Ascending aorta (tissue), 2 donors: ENCODE measurements around the gene RAPGEF2. TPM values are rescaled to one million over a fixed set of nuclear protein-coding genes. Genes with fewer than 3 reads are reported as not detected.

Source experiments
- DNase-seq, 2 donors: peaks; one replicate each; pipeline ENCODE4 v3.0.0-alpha.2; 2019; ENCODE audit warnings: low spot score in 2 of 2
- H3K27ac ChIP-seq, 2 donors: fragments of 200-600 bp; sonication (generic); one replicate each; pipeline ENCODE4 v1.5.1; 2016 to 2017; ENCODE audit warnings: mild to moderate bottlenecking in 1 of 2
- H3K27me3 ChIP-seq: fragments of 200-600 bp; sonication (generic); one replicate; pipeline ENCODE4 v1.5.1; 2017
- H3K36me3 ChIP-seq, 2 donors: fragments of 200-600 bp; sonication (generic); one replicate each; pipeline ENCODE4 v1.5.1; 2016
- H3K4me1 ChIP-seq, 2 donors: fragments of 200-600 bp; sonication (generic); one replicate each; pipeline ENCODE4 v1.5.1; 2016 to 2017; ENCODE audit warnings: mild to moderate bottlenecking in 1 of 2
- H3K4me3 ChIP-seq, 2 donors: fragments of 200-600 bp; sonication (generic); one replicate each; pipeline ENCODE4 v1.5.1; 2016 to 2017; ENCODE audit warnings: mild to moderate bottlenecking in 1 of 2
- H3K9me3 ChIP-seq, 2 donors: fragments of 200-600 bp; sonication (generic); one replicate each; pipeline ENCODE4 v1.5.1; 2016
- intact Hi-C: fragments of 100-400 bp; cut with DNase I; formaldehyde crosslinking; loops from one replicate; pipeline ENCODE4 v1.15.1; 2023
- total RNA-seq: library from RNA; depleted of rRNA; stranded (reverse); fragments of >200 nt; gene quantifications from one replicate; pipeline ENCODE4 v1.1.0, GENCODE V29; 2016
- TF ChIP-seq, protein P1 (sequence below), 3 experiments: fragments of 200-600 bp in 2 of 3; fragments of 450-650 bp in 1 of 3; sonication (generic) in 2 of 3; IDR thresholded peaks; one replicate each; pipeline ENCODE4 v1.5.1; 2016 to 2019; ENCODE audit warnings: antibody characterized with exemption in 3 of 3, mild to moderate bottlenecking in 1 of 3, moderate library complexity in 1 of 3

The RAPGEF2 gene
- total RNA-seq, 1 donor from 2014 or later = 65.7 TPM

DNA sequence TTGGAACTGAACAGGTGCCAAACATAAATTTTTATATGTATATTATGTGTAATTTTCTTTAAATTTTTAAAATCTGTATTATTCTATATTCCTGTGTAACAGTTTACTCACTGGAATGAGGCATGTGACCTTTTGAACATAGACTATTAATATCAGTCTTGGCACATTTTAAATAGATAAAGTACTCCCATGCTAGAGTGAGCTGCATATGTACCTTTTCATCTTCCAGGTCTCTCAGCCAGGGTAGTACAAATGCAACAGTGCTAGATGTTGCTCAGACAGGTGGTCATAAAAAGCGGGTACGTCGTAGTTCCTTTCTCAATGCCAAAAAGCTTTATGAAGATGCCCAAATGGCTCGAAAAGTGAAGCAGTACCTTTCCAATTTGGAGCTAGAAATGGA is 242.0 kb downstream of the RAPGEF2 start:
- Histone ChIP-seq H3K27ac (no peak overlapping the region), H3K36me3 (peaks cover 33 to 64% of the 10 kb centered on the region in 2 donors), H3K4me3 (no peak overlapping the region), H3K4me1 (no peaks in the 10 kb centered on the region), H3K27me3 (no peaks in the 10 kb centered on the region), H3K9me3 (no peaks in the 10 kb centered on the region)
- intact Hi-C loops = no loop called here
- no peak for DNase-seq
- TF ChIP-seq, protein P1, sequence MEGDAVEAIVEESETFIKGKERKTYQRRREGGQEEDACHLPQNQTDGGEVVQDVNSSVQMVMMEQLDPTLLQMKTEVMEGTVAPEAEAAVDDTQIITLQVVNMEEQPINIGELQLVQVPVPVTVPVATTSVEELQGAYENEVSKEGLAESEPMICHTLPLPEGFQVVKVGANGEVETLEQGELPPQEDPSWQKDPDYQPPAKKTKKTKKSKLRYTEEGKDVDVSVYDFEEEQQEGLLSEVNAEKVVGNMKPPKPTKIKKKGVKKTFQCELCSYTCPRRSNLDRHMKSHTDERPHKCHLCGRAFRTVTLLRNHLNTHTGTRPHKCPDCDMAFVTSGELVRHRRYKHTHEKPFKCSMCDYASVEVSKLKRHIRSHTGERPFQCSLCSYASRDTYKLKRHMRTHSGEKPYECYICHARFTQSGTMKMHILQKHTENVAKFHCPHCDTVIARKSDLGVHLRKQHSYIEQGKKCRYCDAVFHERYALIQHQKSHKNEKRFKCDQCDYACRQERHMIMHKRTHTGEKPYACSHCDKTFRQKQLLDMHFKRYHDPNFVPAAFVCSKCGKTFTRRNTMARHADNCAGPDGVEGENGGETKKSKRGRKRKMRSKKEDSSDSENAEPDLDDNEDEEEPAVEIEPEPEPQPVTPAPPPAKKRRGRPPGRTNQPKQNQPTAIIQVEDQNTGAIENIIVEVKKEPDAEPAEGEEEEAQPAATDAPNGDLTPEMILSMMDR (IDR thresholded peaks at IDR 0.05) = no peak

DNA sequence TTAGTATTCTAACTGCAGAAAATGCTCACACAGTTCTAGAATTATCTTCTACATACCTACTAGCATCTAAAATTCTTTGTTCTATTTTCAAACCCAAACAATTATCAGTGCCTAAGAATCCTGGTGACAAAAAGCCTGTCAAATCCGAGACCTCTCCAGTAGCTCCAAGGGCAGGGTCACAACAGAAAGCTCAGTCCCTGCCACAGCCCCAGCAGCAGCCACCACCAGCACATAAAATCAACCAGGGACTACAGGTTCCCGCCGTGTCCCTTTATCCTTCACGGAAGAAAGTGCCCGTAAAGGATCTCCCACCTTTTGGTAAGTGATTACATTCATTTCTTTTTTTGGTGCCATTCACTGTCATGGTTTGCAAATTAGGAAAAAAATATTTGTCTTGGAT is 243.8 kb downstream of the RAPGEF2 start:
- TF ChIP-seq, protein P1 (IDR thresholded peaks at IDR 0.05) = no peak
- Histone ChIP-seq H3K36me3 (peaks cover 32 to 66% of the 10 kb centered on the region in 2 donors), H3K27me3 (no peaks in the 10 kb centered on the region), H3K4me3 (no peak overlapping the region), H3K27ac (no peak overlapping the region), H3K4me1 (no peaks in the 10 kb centered on the region), H3K9me3 (no peaks in the 10 kb centered on the region)
- intact Hi-C loops = no loop called here
- DNase-seq = no peak

DNA sequence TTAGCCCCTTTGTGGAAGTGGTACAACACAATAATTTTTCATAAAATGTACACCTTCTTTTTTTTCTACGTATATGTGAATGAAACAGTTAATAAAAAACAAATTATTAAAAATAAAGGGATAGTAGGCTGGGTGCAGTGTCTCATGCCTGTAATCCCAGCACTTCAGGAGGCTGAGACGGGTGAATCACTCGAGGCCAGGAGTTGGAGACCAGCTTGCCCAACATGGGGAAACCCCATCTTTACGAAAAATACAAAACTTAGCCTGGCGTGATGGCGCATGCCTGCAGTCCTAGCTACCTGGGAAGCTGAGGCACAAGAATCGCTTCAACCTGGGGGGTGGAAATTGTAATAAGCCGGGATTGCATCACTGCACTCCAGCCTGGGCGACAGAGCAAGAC is 244.9 kb downstream of the RAPGEF2 start:
- Histone ChIP-seq H3K36me3 (peaks cover 25 to 68% of the 10 kb centered on the region in 2 donors), H3K27me3 (no peaks in the 10 kb centered on the region), H3K27ac (no peak overlapping the region), H3K4me3 (no peak overlapping the region), H3K9me3 (no peaks in the 10 kb centered on the region), H3K4me1 (no peaks in the 10 kb centered on the region)
- no peak for DNase-seq
- intact Hi-C loops = no loop called here
- TF ChIP-seq, protein P1 (IDR thresholded peaks at IDR 0.05) = no peak

DNA sequence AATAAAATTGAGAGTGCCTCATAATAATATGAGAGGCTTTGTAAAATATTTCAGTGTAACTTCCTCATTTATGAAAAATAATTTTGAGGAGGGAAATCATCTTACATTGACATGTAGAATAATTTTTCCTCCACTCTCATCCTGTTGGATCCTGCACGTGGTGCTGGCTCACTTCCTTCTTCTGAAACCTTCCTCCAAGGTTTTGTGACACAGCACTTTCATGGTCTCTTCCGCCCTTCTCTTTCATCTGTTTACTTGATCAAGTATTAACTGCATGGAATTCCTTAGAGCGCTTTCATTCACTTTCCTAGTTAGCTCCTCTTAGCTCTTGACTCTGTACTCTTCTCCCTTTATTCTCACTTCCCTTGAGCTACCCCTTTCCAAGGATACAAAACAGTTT is 246.5 kb downstream of the RAPGEF2 start:
- TF ChIP-seq, protein P1 (IDR thresholded peaks at IDR 0.05) = no peak
- Histone ChIP-seq H3K9me3 (no peaks in the 10 kb centered on the region), H3K4me3 (no peak overlapping the region), H3K27me3 (no peaks in the 10 kb centered on the region), H3K36me3 (peaks cover 29 to 67% of the 10 kb centered on the region in 2 donors), H3K4me1 (no peaks in the 10 kb centered on the region), H3K27ac (no peak overlapping the region)
- intact Hi-C loops = no loop called here
- no peak for DNase-seq

DNA sequence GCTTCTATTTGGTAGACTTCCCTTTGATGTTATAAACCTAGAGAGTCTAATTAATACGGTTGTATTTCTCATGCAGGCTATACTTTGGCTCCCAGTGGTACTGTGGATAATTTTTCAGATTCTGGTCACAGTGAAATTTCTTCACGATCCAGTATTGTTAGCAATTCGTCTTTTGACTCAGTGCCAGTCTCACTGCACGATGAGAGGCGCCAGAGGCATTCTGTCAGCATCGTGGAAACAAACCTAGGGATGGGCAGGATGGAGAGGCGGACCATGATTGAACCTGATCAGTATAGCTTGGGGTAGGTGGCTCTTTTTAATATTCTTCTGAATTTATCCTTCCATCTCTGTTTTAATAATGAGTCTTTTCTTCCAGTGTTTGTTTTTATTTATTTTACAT is 249.7 kb downstream of the RAPGEF2 start:
- peaks cover 31 to 62% of the 10 kb centered on the region in 2 donors for H3K36me3 ChIP-seq
- TF ChIP-seq, protein P1 (IDR thresholded peaks at IDR 0.05) = no peak
- H3K4me3 ChIP-seq = no peak overlapping the region
- no peaks in the 10 kb centered on the region for H3K9me3 ChIP-seq
- no peak overlapping the region for H3K27ac ChIP-seq
- DNase-seq = no peak
- no peaks in the 10 kb centered on the region for H3K27me3 ChIP-seq
- intact Hi-C loops = loop anchor here (10.0 kb wide), 1 partner anchor 92 kb away; no protein-coding TSS in a partner anchor
- no peaks in the 10 kb centered on the region for H3K4me1 ChIP-seq
